Measurements from ENCODE around the gene ATXN3.
A peak's percentile ranks its signal among the peaks of the same experiment; 100 is the strongest.

Gene ATXN3

GRCh38 chr14:92106143-92106926, at the start of gene ATXN3:
TSS of gene ATXN3 (minus strand) at chr14:92106582. CDS start at chr14:92106552, 30 bp downstream.
- peak; percentile 94 to 95 for DNase-seq (ENCODE audit: low read depth in 2 of 2)

GRCh38 chr14:92154283-92154942, 48.0 kb upstream of the ATXN3 start:
- DNase-seq (ENCODE audit: low read depth in 2 of 2): no peak

DNA sequence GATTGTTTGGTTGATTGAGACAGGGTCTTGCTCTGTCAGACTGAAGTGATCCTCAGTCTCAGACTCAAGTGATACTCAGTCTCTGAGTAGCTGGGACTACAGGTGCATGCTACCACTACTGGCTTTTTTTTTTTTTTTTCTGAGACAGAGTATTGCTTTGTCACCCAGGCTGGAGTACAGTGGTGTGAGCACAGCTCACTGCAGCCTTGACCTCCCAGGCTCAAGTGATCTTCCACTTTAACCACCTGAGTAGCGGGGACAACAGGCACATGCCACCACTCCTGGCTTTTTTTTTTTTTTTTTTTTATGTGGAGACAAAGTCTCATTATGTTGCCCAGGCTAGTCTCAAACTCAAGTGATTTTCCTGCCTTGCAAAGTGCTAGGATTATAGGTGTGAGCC, 47.2 kb upstream of the ATXN3 start:
- no peak for DNase-seq (ENCODE audit: low read depth in 2 of 2)

GRCh38 chr14:92144708-92145107, 38.3 kb upstream of the ATXN3 start:
- no peak for DNase-seq (ENCODE audit: low read depth in 2 of 2)

DNA sequence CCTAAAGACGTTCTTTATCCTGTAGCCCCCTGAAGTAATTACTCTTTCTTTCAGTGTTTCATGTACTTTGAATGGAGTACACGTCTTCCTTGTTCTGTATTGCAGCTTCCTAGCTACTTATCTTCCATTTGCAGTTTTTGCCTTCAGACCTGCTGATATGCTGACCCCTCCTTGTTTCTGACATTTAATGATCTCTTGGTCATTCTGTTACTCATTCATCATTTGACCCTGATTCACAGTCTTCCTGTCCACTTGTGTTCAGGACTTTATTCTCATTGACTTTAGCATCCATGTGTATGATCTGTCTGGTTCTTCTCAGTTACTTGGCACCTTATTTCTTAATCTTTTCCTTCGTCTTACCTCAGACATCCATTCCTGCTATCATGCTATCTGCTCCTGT, 37.6 kb upstream of the ATXN3 start:
- DNase-seq (ENCODE audit: low read depth in 2 of 2): no peak

- DNase-seq (ENCODE audit: low read depth in 2 of 2): no peak
Observed at GRCh38 chr14:92143309-92143708, 36.9 kb upstream of the ATXN3 start.

GRCh38 chr14:92135269-92135668, 28.9 kb upstream of the ATXN3 start:
- no peak for DNase-seq (ENCODE audit: low read depth in 2 of 2)

DNA sequence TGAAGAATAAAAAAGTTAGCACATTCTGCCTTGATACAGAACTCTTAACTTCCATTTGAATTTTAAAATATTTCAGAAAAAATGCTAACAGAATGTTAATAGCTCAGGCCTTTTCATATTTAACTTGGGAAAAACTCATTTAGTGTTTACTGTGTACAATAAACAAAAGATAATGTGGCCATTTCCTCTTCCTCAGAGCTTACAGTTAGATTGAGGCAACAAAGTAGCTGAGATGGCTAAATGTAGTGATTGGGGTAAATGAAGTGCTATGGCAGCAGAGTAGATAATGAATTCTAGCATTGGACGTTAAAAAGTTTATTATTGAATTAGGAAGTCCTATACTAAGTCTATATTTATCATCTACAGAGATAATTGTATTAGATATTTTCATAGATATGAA, 28.1 kb upstream of the ATXN3 start:
- DNase-seq (ENCODE audit: low read depth in 2 of 2): no peak

DNA sequence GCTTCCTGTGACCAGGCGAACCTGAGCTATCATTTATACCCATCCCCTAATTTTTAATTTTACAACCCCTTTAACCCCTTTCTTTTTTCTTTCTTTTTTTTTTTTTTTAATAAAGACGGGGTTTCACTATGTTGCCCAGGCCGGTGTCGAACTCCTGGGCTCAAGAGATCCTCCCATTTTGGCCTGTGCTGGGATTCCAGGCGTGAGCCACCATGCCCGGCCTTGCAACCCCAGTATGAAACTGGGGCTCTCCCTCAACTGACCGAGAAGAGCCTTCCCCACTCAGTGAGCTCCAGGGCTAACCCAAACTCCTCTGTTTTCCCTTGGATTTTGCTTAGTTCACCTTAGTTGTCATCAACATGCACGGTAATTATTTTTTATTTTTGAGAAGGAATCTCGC, 16.4 kb upstream of the ATXN3 start:
- DNase-seq (ENCODE audit: low read depth in 2 of 2): no peak

DNA sequence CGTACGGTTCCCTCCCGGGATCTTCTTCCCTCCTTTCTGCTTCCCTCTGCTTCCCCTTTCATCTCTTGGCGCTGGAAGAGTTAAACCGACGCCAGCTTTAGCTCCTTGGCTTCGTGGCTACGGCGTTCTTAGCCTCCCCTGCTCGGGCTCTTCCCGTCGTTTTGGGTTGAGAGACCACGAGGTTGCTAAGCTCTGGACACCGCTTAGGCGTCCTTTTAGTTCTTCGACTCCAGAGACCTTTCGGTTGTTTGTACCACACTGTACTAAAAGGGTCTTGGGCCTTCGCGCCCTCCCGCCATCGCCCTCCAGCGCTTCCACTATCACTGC, 15.9 kb upstream of the ATXN3 start:
- DNase-seq (ENCODE audit: low read depth in 2 of 2): no peak

DNA sequence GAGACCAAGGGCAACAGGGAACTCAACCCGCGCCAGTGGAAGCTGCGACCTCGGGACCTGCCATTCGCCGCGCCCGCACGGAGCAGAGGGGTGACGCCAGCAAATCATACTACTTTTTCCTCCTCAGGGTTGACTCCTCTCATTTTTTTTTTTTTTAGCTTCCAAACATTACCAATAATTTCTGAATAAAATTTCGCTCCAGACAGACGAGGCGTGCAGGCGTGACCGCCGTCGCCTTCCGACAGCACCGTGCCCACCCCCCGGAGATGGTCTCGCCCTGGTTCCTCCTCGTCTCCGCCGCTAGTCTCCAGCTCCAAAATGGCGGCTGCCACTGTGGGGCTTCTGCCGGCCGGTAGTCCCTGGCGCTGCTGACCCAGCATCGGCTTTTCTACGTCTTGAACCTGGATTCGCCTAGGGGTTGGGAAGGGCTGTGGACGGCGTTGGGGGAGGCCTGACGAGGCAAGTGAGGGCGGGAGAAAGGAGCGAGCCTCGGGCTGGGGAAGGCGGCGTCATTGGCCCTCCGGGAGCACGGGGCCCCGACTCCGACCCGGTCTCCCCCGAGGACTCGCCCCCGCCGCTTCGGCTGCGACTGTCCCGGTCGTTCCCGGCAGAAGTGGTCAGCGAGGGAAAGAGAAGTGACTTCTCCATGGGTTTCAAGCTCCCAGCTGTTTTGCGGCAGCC, 15.4 kb upstream of the ATXN3 start, which contains the start of the genes CPSF2 and NDUFB1:
Gene CPSF2, plus strand, starts transcription at position 300 of the 681 bp plus-strand sequence. CDS start 9,016 bp downstream, outside the sequence.
Gene NDUFB1, minus strand, starts transcription at position 37 of the 681 bp plus-strand sequence. CDS start 4,069 bp downstream, outside the sequence.
- peak; percentile 68 to 76 for DNase-seq (ENCODE audit: low read depth in 2 of 2)

DNA sequence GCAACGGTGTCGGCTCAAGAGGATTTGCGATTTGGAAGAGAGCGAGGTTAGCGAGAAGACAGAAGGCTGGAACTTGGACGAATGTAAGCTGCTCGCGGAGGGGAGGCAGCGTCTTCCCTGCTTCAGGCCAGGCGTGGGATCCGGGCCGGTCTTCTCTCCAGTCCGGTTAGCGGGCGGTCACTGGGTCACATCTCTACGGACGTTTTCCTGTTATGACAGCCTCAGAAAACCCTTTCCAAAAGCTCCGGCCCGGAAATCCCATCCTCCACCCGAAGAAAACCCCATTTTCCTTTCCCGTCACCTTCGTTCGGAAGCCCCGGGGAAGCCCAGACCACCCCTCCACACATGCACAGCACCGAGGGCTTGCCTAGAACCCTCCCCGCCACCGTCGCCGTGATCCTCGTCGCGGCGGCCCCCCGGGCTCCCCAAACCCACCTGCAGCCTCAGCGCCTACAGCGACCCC, 14.9 kb upstream of the ATXN3 start:
- no peak for DNase-seq (ENCODE audit: low read depth in 2 of 2)

GRCh38 chr14:92109490-92109889, 3.1 kb upstream of the ATXN3 start:
- DNase-seq (ENCODE audit: low read depth in 2 of 2): no peak

DNA sequence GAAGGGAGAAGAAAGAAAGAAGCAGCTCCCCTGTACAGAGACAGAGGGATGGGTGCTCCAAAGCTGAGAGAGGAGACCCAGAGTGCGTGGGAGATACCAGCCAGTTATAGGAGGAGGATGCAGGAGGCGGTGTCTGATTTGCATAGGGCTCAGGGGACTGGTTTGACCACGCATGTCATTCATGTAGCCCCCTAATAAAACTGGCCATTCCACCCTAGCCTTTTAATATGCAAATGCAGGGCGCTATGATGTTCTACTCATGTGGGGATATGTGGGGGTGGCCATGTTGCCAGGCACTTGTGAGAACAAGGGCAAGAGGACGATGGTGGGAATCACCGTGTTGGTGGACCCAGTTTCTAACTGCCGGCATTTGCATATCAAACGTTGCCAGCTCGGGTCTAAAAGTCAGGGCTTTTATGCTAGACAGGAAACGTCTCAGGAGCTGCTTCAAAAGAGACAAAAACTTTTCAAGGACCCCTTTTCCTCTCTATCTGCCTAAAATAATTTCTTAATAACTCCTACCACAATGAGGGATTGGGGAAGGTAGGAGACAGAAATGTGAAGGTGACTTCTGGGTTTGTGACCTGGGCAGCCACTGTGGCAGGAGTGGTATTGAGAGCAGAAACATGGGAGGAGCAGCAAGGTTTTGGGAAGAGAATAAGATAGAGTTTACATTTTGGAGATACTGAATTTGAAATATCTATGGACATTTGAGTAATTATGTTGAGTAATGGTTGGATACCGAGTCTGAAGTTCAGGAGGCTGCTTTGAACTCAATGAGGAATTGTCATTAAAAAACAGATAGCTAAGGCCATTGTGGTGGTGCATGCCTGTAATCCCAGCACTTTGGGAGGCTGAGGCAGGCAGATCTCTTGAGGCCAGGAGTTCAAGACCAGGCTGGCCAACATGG, 2.2 kb upstream of the ATXN3 start:
- no peak for DNase-seq (ENCODE audit: low read depth in 2 of 2)

DNA sequence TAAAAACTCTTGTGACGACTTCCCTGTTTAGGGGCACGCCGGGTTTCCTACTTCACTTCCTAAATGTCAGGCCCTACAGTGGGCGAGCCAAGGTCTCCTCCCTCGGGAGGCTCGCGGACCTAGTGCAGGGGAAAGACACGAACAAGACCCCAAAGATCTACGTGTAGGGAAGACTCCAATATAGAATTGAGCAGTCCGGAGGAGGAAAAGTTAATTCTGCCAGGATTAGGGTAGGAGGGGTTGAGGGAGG, 564 bp downstream of the ATXN3 start:
- no peak for DNase-seq (ENCODE audit: low read depth in 2 of 2)

GRCh38 chr14:92105073-92105892, 1.1 kb downstream of the ATXN3 start:
- DNase-seq (ENCODE audit: low read depth in 2 of 2): no peak

DNA sequence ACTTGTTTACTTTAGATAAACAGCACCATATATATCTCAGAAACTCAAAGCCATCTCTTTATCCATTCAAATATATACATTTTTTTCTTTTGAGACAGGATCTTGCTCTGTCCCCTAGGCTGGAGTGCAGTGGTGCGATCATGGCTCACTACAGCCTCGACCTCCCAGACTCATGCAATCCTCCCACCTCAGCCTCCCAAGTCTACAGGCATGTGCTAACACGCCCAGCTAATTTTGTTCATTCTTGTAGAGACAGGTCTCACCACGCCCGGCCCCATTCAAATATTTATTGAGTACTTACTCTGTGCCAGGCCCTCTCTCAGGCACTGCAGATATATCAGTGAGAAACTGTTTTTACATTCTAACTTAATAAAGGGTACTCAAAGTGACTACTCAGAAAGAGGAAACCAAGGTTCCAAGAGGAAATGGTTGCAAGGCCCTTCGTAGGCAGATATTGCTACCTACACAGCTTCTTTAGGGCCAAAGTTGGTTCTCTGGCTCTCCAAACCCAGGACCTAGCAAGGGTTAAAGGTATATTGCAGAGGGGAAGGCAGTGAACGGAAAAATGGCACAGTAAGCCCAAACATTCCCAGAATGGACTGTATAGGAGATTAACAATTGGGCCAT, 2.9 kb downstream of the ATXN3 start:
- DNase-seq (ENCODE audit: low read depth in 2 of 2): no peak

DNA sequence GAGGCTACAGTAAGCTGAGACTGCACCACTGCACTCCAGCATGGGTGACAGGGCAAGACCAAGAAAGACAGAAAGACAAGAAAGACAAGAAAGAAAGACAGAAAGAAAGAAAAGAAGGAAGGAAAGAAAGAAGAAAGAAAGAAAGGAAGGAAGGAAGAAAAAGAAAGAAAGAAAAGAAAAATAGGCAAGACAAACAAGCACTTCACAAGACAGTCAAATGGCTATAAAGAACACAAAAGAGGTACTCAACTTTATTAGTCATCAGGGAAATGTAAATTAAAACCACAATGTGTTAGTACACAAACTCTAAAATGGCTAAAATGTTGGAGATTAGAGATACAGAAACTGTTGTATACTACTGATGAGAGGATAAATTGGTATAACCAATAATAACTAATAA, 6.6 kb downstream of the ATXN3 start:
- no peak for DNase-seq (ENCODE audit: low read depth in 2 of 2)

- DNase-seq (ENCODE audit: low read depth in 2 of 2): no peak
Observed at GRCh38 chr14:92093320-92093719, 13.1 kb downstream of the ATXN3 start.

DNA sequence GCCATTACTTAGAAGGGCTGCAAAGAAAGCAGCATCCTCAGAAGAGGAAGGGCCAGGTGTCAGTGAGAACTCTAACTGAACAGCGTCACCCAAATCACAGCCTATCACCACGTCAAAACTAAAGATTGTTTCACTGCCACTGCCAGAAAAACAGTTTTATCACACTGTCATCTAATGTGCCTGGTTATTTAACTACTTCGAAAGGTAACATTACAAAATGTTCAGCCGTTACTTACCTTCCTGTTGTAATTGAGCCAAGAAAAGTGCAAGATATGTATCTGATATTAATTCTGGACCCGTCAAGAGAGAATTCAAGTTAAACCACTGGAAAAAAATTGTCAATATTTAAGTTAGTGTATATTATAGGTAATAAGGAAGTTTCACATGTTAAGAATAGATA, 17.9 kb downstream of the ATXN3 start:
- DNase-seq (ENCODE audit: low read depth in 2 of 2): no peak

DNA sequence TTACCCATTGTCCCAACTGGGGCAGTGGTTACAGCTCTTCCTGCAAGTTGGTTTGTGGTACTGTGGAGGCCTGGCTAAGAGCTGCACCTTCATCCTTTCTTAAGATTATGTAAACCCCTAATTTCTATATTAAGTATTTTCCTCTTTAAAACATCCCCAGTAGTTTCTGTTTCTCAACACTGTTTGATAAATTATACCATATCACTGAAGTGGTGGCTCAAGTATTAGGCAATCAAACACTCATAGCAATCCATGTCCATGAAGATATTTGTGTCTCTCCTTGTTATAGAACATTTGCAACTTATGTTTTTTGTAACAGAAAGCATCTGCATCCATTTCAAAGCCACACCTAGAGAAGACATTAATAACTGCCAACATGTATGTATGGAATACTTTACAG, 31.8 kb downstream of the ATXN3 start:
- DNase-seq (ENCODE audit: low read depth in 2 of 2): no peak
